Melanocyte of skin (primary cell): ENCODE results near the gene UNC93A. TPM values are rescaled to one million over a fixed set of nuclear protein-coding genes. Genes with fewer than 3 reads are reported as not detected.

Source experiments
- total RNA-seq, 2 donors: library from RNA; depleted of rRNA; stranded (reverse); fragments of >200 nt; gene quantifications; 2 replicates each; pipeline ENCODE4 v1.2.3, GENCODE V29; 2012

The UNC93A gene
- total RNA-seq = not detected

DNA sequence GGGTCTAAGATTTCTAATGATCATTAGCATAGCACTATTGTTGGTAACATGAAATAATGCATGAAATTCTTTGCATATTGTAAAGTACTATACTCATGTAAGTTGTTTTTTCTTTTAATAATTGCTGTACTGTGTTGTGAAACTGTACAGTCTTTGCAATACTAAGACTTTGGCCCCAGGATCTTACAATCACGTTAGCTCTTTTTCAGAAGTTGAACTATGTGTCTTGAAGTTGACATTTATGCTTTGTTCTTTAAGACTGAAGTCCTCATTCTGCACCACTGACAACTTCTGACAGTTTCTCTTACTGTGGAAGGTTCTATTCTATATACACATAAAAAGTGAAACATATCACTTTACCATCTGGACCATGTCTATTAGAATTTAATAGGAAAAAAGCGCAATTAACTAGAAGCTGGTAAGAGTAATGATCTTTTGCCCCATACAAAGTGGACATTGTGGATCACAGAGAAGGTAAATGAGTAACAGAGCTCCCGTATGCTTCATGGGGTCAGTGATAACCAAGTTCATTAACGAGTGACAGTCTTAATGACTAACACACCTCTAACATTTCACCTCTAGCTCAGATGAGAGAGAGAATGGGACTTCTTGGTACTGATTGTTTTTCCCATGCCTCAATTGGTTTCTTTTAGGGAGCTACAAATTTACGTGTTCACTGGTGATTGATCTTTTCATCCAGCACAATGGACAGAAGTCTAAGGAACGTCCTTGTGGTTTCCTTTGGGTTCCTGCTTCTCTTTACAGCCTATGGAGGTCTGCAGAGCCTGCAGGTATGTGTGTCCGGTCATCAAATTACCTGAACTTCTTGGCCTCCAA lies at the start of gene UNC93A:
Gene UNC93A, plus strand, starts transcription at position 530 of the 837 bp plus-strand sequence. Its CDS starts 175 bp downstream, at position 705.

Other genes with a start within 250 kb of the UNC93A start
- gene CCR6, start 168.2 kb upstream of the UNC93A start, total RNA-seq = not detected
- not detected for gene GPR31, start 133.3 kb upstream of the UNC93A start, total RNA-seq
- not detected for gene TTLL2, start 33.8 kb downstream of the UNC93A start, total RNA-seq